Type B pancreatic cell (in vitro differentiated cells): ENCODE data around the gene RAB3IP. TPM values are rescaled to one million over a fixed set of nuclear protein-coding genes. Genes with fewer than 3 reads are reported as not detected.
"Not testable (repeated sequence)": the region's sequence is repeated elsewhere in the genome, so short reads cannot be mapped to it uniquely, and the experiment has no call there.

Source experiments
- DNase-seq: peaks from one replicate; pipeline ENCODE4 v3.0.0; 2021; ENCODE audit warnings: mixed read lengths; ENCODE audit not compliant: unreplicated experiment; ENCODE audit errors: extremely low spot score
- H3K27ac Mint-ChIP-seq: 2 replicates; pipeline ENCODE4 v1.8.0; 2021; ENCODE audit warnings: mild to moderate bottlenecking, mixed read lengths
- H3K27me3 Mint-ChIP-seq: 2 replicates; pipeline ENCODE4 v1.8.0; 2021; ENCODE audit warnings: mixed read lengths
- H3K36me3 Mint-ChIP-seq: 2 replicates; pipeline ENCODE4 v1.8.0; 2021; ENCODE audit warnings: mixed read lengths
- H3K4me1 Mint-ChIP-seq: one replicate; pipeline ENCODE4 v1.8.0; 2021; ENCODE audit warnings: mixed read lengths; ENCODE audit not compliant: unreplicated experiment
- H3K4me3 Mint-ChIP-seq: 2 replicates; pipeline ENCODE4 v1.8.0; 2021; ENCODE audit warnings: mild to moderate bottlenecking, mixed read lengths
- H3K9me3 Mint-ChIP-seq: 2 replicates; pipeline ENCODE4 v1.8.0; 2021; ENCODE audit warnings: mixed read lengths
- CTCF ChIP-seq: fragments of 200-600 bp; sonication (generic); conservative IDR thresholded peaks from 2 replicates; pipeline ENCODE4 v1.5.0; 2021; ENCODE audit warnings: antibody characterized with exemption, mild to moderate bottlenecking
- total RNA-seq: library from RNA; stranded (reverse); gene quantifications from 2 replicates; pipeline ENCODE4 v1.2.1, GENCODE V29; 2021; ENCODE audit warnings: low replicate concordance

RAB3IP gene
- total RNA-seq, 1 donor from 2014 or later, result 24.3 TPM

GRCh38 chr12:69846976-69847375 lies 108.3 kb downstream of the RAB3IP start:
- H3K4me3 Mint-ChIP-seq, result no peak overlapping the region
- no peaks in the 10 kb centered on the region for H3K27me3 Mint-ChIP-seq
- no peaks in the 10 kb centered on the region for H3K36me3 Mint-ChIP-seq
- DNase-seq, result no peak
- H3K27ac Mint-ChIP-seq, result no peak overlapping the region
- TF ChIP-seq CTCF, result no peak
- no peaks in the 10 kb centered on the region for H3K9me3 Mint-ChIP-seq
- H3K4me1 Mint-ChIP-seq, result no peaks in the 10 kb centered on the region

DNA sequence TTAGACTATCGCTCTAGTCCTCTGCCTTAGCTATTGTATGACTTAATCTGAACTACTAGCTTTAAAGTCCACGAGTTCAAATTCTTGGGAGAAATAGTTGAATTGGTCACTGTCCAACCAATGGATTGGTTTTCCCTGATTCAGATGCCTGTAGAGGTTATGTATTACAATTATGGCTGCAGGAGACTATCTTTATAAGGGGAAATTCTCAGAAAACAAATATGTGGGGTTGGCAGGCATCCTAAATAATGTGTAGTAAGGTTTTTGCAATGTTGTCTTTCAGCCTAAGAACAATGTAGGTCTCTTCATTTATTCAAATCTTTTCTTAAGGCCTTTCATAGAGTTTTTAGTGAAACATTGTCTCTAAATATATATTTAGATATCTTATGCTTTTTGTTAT lies 113.3 kb downstream of the RAB3IP start:
- no peak for TF ChIP-seq CTCF
- H3K27ac Mint-ChIP-seq, result no peak overlapping the region
- no peaks in the 10 kb centered on the region for H3K9me3 Mint-ChIP-seq
- no peaks in the 10 kb centered on the region for H3K36me3 Mint-ChIP-seq
- H3K4me3 Mint-ChIP-seq, result no peak overlapping the region
- no peaks in the 10 kb centered on the region for H3K27me3 Mint-ChIP-seq
- DNase-seq, result no peak
- H3K4me1 Mint-ChIP-seq, result no peaks in the 10 kb centered on the region

- H3K27me3 Mint-ChIP-seq, H3K36me3 Mint-ChIP-seq, H3K4me3 Mint-ChIP-seq, DNase-seq, H3K9me3 Mint-ChIP-seq, H3K4me1 Mint-ChIP-seq, H3K27ac Mint-ChIP-seq: not testable (repeated sequence)
These were observed 114.7 kb downstream of the RAB3IP start for GRCh38 chr12:69853176-69853961.

DNA sequence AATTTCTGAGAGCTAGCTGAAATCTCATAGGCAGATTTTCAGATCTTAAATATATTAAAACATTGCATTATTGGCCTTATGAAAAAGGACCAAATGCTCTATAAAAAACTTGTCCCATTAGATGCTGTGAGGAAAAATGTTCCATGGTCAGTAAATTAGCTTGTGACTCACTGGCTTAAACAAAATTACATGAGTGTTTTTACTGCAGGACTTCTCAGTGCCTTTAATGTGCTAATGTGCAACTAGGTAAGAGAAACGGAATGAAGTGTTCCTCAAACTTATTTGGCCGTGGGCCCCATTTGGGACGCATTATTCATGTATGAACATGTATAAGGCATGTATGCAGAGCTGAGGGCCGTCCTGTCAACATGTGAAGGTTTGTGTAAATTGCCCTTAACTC lies 128.0 kb downstream of the RAB3IP start:
- no peak overlapping the region for H3K4me3 Mint-ChIP-seq
- no peaks in the 10 kb centered on the region for H3K4me1 Mint-ChIP-seq
- no peak for TF ChIP-seq CTCF
- H3K27ac Mint-ChIP-seq, result no peak overlapping the region
- H3K9me3 Mint-ChIP-seq, result no peaks in the 10 kb centered on the region
- no peak for DNase-seq
- H3K36me3 Mint-ChIP-seq, result no peaks in the 10 kb centered on the region
- H3K27me3 Mint-ChIP-seq, result no peaks in the 10 kb centered on the region

DNA sequence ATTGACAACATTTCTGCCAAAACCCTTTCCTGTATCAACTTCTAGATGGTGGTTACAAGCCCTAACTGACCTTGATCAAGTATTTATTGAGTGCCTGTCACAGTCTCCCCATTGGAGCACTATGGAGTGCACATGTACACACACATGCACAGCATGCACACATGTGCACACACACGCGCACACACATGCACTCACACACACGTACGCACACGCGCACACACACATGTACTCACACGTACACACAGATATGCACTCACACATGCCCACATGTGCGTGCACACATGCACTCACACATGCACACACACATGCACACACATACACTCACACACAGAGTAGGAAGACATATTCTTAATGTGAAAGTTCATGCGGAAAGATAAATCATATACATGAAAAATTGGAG lies 130.0 kb downstream of the RAB3IP start:
- TF ChIP-seq CTCF, result no peak
- Mint-ChIP-seq H3K4me1 (no peaks in the 10 kb centered on the region), H3K27me3 (no peaks in the 10 kb centered on the region), H3K27ac (no peak overlapping the region), H3K4me3 (no peak overlapping the region), H3K9me3 (no peaks in the 10 kb centered on the region), H3K36me3 (no peaks in the 10 kb centered on the region)
- no peak for DNase-seq

DNA sequence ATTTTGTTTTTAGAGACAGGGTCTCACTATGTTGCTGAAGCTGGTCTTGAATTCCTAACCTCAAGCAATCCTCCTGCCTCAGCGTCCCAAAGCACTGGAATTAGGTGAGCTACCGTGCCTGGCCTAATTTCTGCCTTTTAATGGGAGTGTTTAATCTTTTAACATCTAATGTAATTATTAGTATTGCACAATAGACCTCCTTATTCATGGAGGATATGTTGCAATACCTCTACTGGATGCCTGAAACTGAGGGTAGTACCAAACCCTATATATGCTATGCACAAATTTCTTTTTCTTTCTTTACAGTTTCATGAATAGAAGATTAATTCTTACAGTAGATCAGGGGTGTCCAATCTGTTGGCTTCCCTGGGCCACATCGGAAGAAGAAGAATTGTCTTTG lies 134.1 kb downstream of the RAB3IP start:
- no peaks in the 10 kb centered on the region for H3K36me3 Mint-ChIP-seq
- no peak overlapping the region for H3K4me3 Mint-ChIP-seq
- peaks cover 3% of the 10 kb centered on the region for H3K27me3 Mint-ChIP-seq
- no peak for DNase-seq
- H3K27ac Mint-ChIP-seq, result no peak overlapping the region
- H3K9me3 Mint-ChIP-seq, result no peaks in the 10 kb centered on the region
- H3K4me1 Mint-ChIP-seq, result no peaks in the 10 kb centered on the region
- no peak for TF ChIP-seq CTCF

Other genes with a start within 250 kb of the RAB3IP start
- 191 and 260 TPM in 2 replicates for gene CCT2, start 153.4 kb upstream of the RAB3IP start, total RNA-seq
- gene LRRC10, start 128.0 kb upstream of the RAB3IP start, total RNA-seq, result not detected in 2 replicates
- 0.14 and 0.77 TPM in 2 replicates for gene BEST3, start 39.6 kb upstream of the RAB3IP start, total RNA-seq
- 0.43 and 2.5 TPM in 2 replicates for gene MYRFL, start 86.4 kb downstream of the RAB3IP start, total RNA-seq